GM21367 (cell line): ENCODE measurements around the gene AHCTF1.
A peak's percentile ranks its signal among the peaks of the same experiment; 100 is the strongest.
"Not testable (repeated sequence)": the region's sequence is repeated elsewhere in the genome, so short reads cannot be mapped to it uniquely, and the experiment has no call there.

Source experiments
- ATAC-seq: cut with Tn5 transposase; IDR thresholded peaks from one replicate; pipeline ENCODE4 v1.9.1; 2021; ENCODE audit not compliant: unreplicated experiment

Gene AHCTF1

GRCh38 chr1:246923482-246923881 is 8.3 kb downstream of the AHCTF1 start:
- ATAC-seq: no peak

- ATAC-seq: no peak
Observed at GRCh38 chr1:246921481-246921880, 10.3 kb downstream of the AHCTF1 start.

GRCh38 chr1:246919902-246920301 is 11.8 kb downstream of the AHCTF1 start:
- ATAC-seq: no peak

- ATAC-seq: not testable (repeated sequence)
Observed at GRCh38 chr1:246916026-246916923, 15.5 kb downstream of the AHCTF1 start.

GRCh38 chr1:246907472-246907871 is 24.3 kb downstream of the AHCTF1 start:
- ATAC-seq: no peak

- ATAC-seq: no peak
Observed at GRCh38 chr1:246906833-246907232, 24.9 kb downstream of the AHCTF1 start.

GRCh38 chr1:246901874-246902273 is 29.9 kb downstream of the AHCTF1 start:
- ATAC-seq: no peak

GRCh38 chr1:246897302-246897701 is 34.4 kb downstream of the AHCTF1 start:
- ATAC-seq: no peak

GRCh38 chr1:246893191-246893939 is 38.4 kb downstream of the AHCTF1 start:
- ATAC-seq: no peak

- ATAC-seq: no peak
Observed at GRCh38 chr1:246891105-246891504, 40.6 kb downstream of the AHCTF1 start.

GRCh38 chr1:246888522-246888921 is 43.2 kb downstream of the AHCTF1 start:
- no peak for ATAC-seq

- not testable (repeated sequence) for ATAC-seq
Observed at GRCh38 chr1:246885389-246885788, 46.4 kb downstream of the AHCTF1 start.

- ATAC-seq: no peak
Observed at GRCh38 chr1:246878551-246878950, 53.2 kb downstream of the AHCTF1 start.

- ATAC-seq: no peak
Observed at GRCh38 chr1:246876431-246876830, 55.3 kb downstream of the AHCTF1 start.

GRCh38 chr1:246875041-246876026 is 56.4 kb downstream of the AHCTF1 start:
- ATAC-seq: peak; percentile 61

GRCh38 chr1:246865921-246866320 is 65.8 kb downstream of the AHCTF1 start:
- ATAC-seq: no peak

GRCh38 chr1:246863791-246864190 is 68.0 kb downstream of the AHCTF1 start:
- ATAC-seq: not testable (repeated sequence)

GRCh38 chr1:246860401-246860800 is 71.3 kb downstream of the AHCTF1 start:
- ATAC-seq: no peak

GRCh38 chr1:246856371-246856770 is 75.4 kb downstream of the AHCTF1 start:
- ATAC-seq: no peak

GRCh38 chr1:246850640-246851039 is 81.1 kb downstream of the AHCTF1 start:
- not testable (repeated sequence) for ATAC-seq

- no peak for ATAC-seq
Observed at GRCh38 chr1:246843876-246844275, 87.9 kb downstream of the AHCTF1 start.
